GM21447 (cell line): ENCODE measurements around the gene H2BK1.
A peak's percentile ranks its signal among the peaks of the same experiment; 100 is the strongest.

Experiments used
- ATAC-seq: cut with Tn5 transposase; IDR thresholded peaks from one replicate; pipeline ENCODE4 v1.9.1; 2021; ENCODE audit not compliant: unreplicated experiment

H2BK1 gene

GRCh38 chr7:151232917-151233701 is 22.8 kb upstream of the H2BK1 start:
- peak; percentile 30 for ATAC-seq

- peak; percentile 96 for ATAC-seq
Observed at GRCh38 chr7:151232091-151232916, 22.0 kb upstream of the H2BK1 start, which contains the start of gene CHPF2. Gene CHPF2 (plus strand): TSS chr7:151232483. CDS start chr7:151234012, 1,529 bp downstream.

- ATAC-seq = no peak
Observed at GRCh38 chr7:151231080-151231479, 20.8 kb upstream of the H2BK1 start.

- no peak for ATAC-seq
Observed at GRCh38 chr7:151229249-151229648, 19.0 kb upstream of the H2BK1 start.

- ATAC-seq = no peak
Observed at GRCh38 chr7:151228024-151228866, 18.0 kb upstream of the H2BK1 start.

- ATAC-seq = peak; percentile 98
Observed at GRCh38 chr7:151226875-151227782, 16.8 kb upstream of the H2BK1 start, which contains the start of gene ABCF2. Gene ABCF2 (minus strand): TSS chr7:151227205. CDS start chr7:151226458, 747 bp downstream.

- ATAC-seq = peak; percentile 13
Observed at GRCh38 chr7:151226560-151226874, 16.2 kb upstream of the H2BK1 start.

GRCh38 chr7:151225948-151226510 is 15.7 kb upstream of the H2BK1 start:
- no peak for ATAC-seq

- ATAC-seq = no peak
Observed at GRCh38 chr7:151223728-151224127, 13.4 kb upstream of the H2BK1 start.

- ATAC-seq = no peak
Observed at GRCh38 chr7:151218170-151218569, 7.9 kb upstream of the H2BK1 start.

- no peak for ATAC-seq
Observed at GRCh38 chr7:151215396-151215795, 5.1 kb upstream of the H2BK1 start.

GRCh38 chr7:151213826-151214225 is 3.5 kb upstream of the H2BK1 start:
- ATAC-seq = no peak

- ATAC-seq = no peak
Observed at GRCh38 chr7:151212626-151213025, 2.3 kb upstream of the H2BK1 start.

GRCh38 chr7:151211155-151211772 is 976 bp upstream of the H2BK1 start:
- ATAC-seq = no peak

GRCh38 chr7:151209588-151209987 is 700 bp downstream of the H2BK1 start:
- ATAC-seq = no peak

- no peak for ATAC-seq
Observed at GRCh38 chr7:151208253-151208862, 1.9 kb downstream of the H2BK1 start.

- ATAC-seq = no peak
Observed at GRCh38 chr7:151207804-151208203, 2.5 kb downstream of the H2BK1 start.

GRCh38 chr7:151207315-151207714 is 3.0 kb downstream of the H2BK1 start:
- ATAC-seq = no peak

- no peak for ATAC-seq
Observed at GRCh38 chr7:151206914-151207313, 3.4 kb downstream of the H2BK1 start.
